GM23338 (cell line): ENCODE data around the gene NCOA1. TPM values are rescaled to one million over a fixed set of nuclear protein-coding genes. Genes with fewer than 3 reads are reported as not detected.

Experiments used
- CREB1 ChIP-seq: fragments of 250-450 bp; sonication (Bioruptor Pico); IDR thresholded peaks from 2 replicates; pipeline ENCODE4 v1.5.0; 2020; ENCODE audit warnings: low read depth, mild to moderate bottlenecking, moderate library complexity
- NANOG ChIP-seq: IDR thresholded peaks from 2 replicates; pipeline ENCODE4 v1.6.1; 2016; ENCODE audit warnings: antibody characterized with exemption, borderline replicate concordance
- STAT1 ChIP-seq: IDR thresholded peaks from one replicate; pipeline ENCODE4 v1.6.1; 2016; ENCODE audit warnings: antibody characterized with exemption; ENCODE audit not compliant: unreplicated experiment
- ZNF114 ChIP-seq: fragments of 250-450 bp; sonication (Bioruptor Pico); IDR thresholded peaks from 2 replicates; pipeline ENCODE4 v1.5.0; 2020; ENCODE audit warnings: mild to moderate bottlenecking, moderate library complexity
- polyA plus RNA-seq: library from polyadenylated mRNA; unstranded; fragments of >200 nt; fragmentation: Nextera tagmentation; extraction: Ambion mirVana; gene quantifications from 2 replicates; pipeline ENCODE4 v1.2.1, GENCODE V29; 2016
- total RNA-seq: library from RNA; depleted of rRNA; stranded (reverse); fragments of >200 nt; shearing (Covaris generic); gene quantifications from 2 replicates; pipeline ENCODE4 v1.2.3, GENCODE V29; 2014
- TF ChIP-seq, protein P1 (sequence below): fragments of 250-450 bp; sonication (Bioruptor Pico); IDR thresholded peaks from 2 replicates; pipeline ENCODE4 v1.5.0; 2020; ENCODE audit warnings: mild to moderate bottlenecking, moderate library complexity
- TF ChIP-seq, protein P2 (sequence below), 2 experiments: fragments of 200-600 bp in 1 of 2; sonication (generic) in 1 of 2; conservative IDR thresholded peaks; 2 replicates each; pipeline versions ENCODE4 v1.5.1 to v1.6.1; 2016 to 2017; ENCODE audit warnings: antibody characterized with exemption in 2 of 2, low read depth in 2 of 2, mild to moderate bottlenecking in 2 of 2, moderate library complexity in 1 of 2
- TF ChIP-seq, protein P3 (sequence below): IDR thresholded peaks from one replicate; pipeline ENCODE4 v1.6.1; 2018; ENCODE audit warnings: antibody characterized with exemption; ENCODE audit not compliant: unreplicated experiment

NCOA1 gene
- total and polyA plus RNA-seq, 2 experiments from 2014 or later, result 7.1 to 15.1 TPM

DNA sequence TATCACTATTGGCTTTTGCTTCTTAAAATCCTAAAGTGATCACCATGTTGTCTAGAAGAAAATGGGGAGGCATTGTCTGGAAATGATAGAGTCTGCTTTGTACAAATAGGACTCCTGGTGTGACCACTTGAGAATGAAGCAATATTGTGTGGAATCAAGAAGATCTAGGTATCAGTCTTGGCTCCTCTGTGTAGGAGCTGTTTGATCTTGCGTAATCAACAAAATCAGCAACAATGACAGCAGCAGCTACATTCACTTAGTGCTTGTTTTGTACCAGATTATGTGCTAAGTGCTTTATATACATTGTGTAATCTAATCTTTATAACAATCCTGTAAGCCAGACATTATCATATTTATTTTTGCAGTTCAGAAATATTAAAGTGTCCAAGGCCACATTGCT is 17.8 kb downstream of the NCOA1 start (continued):
- TF ChIP-seq, protein P1, sequence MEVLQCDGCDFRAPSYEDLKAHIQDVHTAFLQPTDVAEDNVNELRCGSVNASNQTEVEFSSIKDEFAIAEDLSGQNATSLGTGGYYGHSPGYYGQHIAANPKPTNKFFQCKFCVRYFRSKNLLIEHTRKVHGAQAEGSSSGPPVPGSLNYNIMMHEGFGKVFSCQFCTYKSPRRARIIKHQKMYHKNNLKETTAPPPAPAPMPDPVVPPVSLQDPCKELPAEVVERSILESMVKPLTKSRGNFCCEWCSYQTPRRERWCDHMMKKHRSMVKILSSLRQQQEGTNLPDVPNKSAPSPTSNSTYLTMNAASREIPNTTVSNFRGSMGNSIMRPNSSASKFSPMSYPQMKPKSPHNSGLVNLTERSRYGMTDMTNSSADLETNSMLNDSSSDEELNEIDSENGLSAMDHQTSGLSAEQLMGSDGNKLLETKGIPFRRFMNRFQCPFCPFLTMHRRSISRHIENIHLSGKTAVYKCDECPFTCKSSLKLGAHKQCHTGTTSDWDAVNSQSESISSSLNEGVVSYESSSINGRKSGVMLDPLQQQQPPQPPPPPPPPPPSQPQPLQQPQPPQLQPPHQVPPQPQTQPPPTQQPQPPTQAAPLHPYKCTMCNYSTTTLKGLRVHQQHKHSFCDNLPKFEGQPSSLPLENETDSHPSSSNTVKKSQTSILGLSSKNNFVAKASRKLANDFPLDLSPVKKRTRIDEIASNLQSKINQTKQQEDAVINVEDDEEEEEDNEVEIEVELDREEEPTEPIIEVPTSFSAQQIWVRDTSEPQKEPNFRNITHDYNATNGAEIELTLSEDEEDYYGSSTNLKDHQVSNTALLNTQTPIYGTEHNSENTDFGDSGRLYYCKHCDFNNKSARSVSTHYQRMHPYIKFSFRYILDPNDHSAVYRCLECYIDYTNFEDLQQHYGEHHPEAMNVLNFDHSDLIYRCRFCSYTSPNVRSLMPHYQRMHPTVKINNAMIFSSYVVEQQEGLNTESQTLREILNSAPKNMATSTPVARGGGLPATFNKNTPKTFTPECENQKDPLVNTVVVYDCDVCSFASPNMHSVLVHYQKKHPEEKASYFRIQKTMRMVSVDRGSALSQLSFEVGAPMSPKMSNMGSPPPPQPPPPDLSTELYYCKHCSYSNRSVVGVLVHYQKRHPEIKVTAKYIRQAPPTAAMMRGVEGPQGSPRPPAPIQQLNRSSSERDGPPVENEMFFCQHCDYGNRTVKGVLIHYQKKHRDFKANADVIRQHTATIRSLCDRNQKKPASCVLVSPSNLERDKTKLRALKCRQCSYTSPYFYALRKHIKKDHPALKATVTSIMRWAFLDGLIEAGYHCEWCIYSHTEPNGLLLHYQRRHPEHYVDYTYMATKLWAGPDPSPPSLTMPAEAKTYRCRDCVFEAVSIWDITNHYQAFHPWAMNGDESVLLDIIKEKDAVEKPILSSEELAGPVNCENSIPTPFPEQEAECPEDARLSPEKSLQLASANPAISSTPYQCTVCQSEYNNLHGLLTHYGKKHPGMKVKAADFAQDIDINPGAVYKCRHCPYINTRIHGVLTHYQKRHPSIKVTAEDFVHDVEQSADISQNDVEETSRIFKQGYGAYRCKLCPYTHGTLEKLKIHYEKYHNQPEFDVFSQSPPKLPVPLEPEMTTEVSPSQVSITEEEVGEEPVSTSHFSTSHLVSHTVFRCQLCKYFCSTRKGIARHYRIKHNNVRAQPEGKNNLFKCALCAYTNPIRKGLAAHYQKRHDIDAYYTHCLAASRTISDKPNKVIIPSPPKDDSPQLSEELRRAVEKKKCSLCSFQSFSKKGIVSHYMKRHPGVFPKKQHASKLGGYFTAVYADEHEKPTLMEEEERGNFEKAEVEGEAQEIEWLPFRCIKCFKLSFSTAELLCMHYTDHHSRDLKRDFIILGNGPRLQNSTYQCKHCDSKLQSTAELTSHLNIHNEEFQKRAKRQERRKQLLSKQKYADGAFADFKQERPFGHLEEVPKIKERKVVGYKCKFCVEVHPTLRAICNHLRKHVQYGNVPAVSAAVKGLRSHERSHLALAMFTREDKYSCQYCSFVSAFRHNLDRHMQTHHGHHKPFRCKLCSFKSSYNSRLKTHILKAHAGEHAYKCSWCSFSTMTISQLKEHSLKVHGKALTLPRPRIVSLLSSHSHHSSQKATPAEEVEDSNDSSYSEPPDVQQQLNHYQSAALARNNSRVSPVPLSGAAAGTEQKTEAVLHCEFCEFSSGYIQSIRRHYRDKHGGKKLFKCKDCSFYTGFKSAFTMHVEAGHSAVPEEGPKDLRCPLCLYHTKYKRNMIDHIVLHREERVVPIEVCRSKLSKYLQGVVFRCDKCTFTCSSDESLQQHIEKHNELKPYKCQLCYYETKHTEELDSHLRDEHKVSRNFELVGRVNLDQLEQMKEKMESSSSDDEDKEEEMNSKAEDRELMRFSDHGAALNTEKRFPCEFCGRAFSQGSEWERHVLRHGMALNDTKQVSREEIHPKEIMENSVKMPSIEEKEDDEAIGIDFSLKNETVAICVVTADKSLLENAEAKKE (CRISPR knock-in tag), result no peak
- TF ChIP-seq NANOG (no peak), CREB1 (CRISPR knock-in tag) (no peak), STAT1 (no peak), ZNF114 (CRISPR knock-in tag) (no peak)
- TF ChIP-seq, protein P2, sequence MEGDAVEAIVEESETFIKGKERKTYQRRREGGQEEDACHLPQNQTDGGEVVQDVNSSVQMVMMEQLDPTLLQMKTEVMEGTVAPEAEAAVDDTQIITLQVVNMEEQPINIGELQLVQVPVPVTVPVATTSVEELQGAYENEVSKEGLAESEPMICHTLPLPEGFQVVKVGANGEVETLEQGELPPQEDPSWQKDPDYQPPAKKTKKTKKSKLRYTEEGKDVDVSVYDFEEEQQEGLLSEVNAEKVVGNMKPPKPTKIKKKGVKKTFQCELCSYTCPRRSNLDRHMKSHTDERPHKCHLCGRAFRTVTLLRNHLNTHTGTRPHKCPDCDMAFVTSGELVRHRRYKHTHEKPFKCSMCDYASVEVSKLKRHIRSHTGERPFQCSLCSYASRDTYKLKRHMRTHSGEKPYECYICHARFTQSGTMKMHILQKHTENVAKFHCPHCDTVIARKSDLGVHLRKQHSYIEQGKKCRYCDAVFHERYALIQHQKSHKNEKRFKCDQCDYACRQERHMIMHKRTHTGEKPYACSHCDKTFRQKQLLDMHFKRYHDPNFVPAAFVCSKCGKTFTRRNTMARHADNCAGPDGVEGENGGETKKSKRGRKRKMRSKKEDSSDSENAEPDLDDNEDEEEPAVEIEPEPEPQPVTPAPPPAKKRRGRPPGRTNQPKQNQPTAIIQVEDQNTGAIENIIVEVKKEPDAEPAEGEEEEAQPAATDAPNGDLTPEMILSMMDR (conservative IDR thresholded peaks at IDR 0.05; ENCODE audit: low read depth in 2 of 2), result no peak
- TF ChIP-seq, protein P3, sequence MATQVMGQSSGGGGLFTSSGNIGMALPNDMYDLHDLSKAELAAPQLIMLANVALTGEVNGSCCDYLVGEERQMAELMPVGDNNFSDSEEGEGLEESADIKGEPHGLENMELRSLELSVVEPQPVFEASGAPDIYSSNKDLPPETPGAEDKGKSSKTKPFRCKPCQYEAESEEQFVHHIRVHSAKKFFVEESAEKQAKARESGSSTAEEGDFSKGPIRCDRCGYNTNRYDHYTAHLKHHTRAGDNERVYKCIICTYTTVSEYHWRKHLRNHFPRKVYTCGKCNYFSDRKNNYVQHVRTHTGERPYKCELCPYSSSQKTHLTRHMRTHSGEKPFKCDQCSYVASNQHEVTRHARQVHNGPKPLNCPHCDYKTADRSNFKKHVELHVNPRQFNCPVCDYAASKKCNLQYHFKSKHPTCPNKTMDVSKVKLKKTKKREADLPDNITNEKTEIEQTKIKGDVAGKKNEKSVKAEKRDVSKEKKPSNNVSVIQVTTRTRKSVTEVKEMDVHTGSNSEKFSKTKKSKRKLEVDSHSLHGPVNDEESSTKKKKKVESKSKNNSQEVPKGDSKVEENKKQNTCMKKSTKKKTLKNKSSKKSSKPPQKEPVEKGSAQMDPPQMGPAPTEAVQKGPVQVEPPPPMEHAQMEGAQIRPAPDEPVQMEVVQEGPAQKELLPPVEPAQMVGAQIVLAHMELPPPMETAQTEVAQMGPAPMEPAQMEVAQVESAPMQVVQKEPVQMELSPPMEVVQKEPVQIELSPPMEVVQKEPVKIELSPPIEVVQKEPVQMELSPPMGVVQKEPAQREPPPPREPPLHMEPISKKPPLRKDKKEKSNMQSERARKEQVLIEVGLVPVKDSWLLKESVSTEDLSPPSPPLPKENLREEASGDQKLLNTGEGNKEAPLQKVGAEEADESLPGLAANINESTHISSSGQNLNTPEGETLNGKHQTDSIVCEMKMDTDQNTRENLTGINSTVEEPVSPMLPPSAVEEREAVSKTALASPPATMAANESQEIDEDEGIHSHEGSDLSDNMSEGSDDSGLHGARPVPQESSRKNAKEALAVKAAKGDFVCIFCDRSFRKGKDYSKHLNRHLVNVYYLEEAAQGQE, result no peak
